Upper lobe of right lung (tissue), 1 donor: ENCODE data around the gene FOSL2. TPM values are rescaled to one million over a fixed set of nuclear protein-coding genes. Genes with fewer than 3 reads are reported as not detected.

Source experiments
- ATAC-seq: fragments of 200-7000 bp; cut with Tn5 transposase; one replicate; pipeline ENCODE4 v1.9.1; 2020; ENCODE audit warnings: mild to moderate bottlenecking, moderate library complexity
- DNase-seq: peaks from one replicate; pipeline ENCODE4 v3.0.0-alpha.2; 2020
- H3K27ac ChIP-seq: fragments of 200-600 bp; one replicate; pipeline ENCODE4 v1.8.0; 2022
- H3K27me3 ChIP-seq: fragments of 200-600 bp; one replicate; pipeline ENCODE4 v1.8.0; 2022; ENCODE audit warnings: mild to moderate bottlenecking
- H3K36me3 ChIP-seq: fragments of 200-600 bp; one replicate; pipeline ENCODE4 v1.8.0; 2022
- H3K4me1 ChIP-seq: fragments of 200-600 bp; one replicate; pipeline ENCODE4 v1.8.0; 2022
- H3K4me3 ChIP-seq: fragments of 200-600 bp; one replicate; pipeline ENCODE4 v1.8.0; 2022; ENCODE audit warnings: mild to moderate bottlenecking
- H3K9me3 ChIP-seq: fragments of 200-600 bp; one replicate; pipeline ENCODE4 v1.8.0; 2022
- intact Hi-C: fragments of 100-400 bp; cut with DNase I; formaldehyde crosslinking; loops from one replicate; pipeline ENCODE4 v1.11.0; 2022
- total RNA-seq: library from RNA; stranded (reverse); fragmentation: NEBNext Ultra II Directional; extraction: Animal tissue kit (Norgen Biotek cat#: 25700); gene quantifications from one replicate; pipeline ENCODE4 v1.2.1, GENCODE V29; 2021
- TF ChIP-seq, protein P1 (sequence below): fragments of 200-600 bp; IDR thresholded peaks from one replicate; pipeline ENCODE4 v1.8.0; 2022; ENCODE audit warnings: antibody characterized with exemption
- donor health status: DM: no; HTN: yes; CAD: no; lungs with severe emphysema.

Gene FOSL2
- total RNA-seq, 1 donor from 2014 or later = 123 TPM

DNA sequence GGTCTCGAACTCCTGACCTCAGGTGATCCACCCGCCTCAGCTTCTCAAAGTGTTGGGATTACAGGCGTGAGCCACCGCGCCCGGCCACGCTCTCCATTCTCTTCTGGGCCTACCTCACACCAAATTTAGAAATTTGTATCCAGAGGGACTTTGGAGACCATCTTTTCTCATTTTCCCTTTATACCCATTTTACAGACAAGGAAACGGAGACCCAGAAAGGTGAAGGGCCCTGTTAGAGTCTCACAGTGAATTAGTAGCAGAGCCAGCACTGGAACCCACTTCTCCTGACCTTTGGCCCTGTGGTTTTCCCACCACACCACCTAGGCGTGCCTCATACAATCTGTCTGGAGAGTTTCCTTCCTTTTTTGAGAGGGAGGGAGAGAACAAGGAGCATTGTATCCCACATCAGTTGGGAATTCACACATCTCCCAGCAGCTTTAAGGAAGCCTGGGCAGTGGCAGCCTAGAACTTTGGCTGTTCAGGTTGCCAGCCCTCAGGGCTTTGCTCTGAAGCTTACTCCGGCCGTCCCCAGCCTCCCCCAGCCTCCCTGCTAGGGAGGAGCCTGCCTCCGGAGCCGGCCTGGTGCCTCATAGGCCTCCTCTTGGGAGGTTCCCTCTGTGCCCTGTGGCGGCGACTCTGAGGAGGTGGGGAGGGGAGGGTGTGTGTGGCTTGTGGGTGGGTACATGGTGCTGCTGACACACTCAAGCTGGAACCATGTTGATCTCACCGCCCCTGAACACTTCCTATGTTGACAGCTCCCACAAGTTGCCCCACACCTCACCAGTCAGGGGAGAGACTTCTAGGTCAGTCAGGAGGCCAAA, 13.8 kb downstream of the FOSL2 start:
- Histone ChIP-seq H3K4me3 (no peak overlapping the region), H3K9me3 (no peaks in the 10 kb centered on the region), H3K36me3 (peaks cover 97% of the 10 kb centered on the region), H3K27ac (peak overlapping the region; percentile 66), H3K27me3 (no peaks in the 10 kb centered on the region), H3K4me1 (peaks cover 75% of the 10 kb centered on the region)
- ATAC-seq (peak; percentile 89), DNase-seq (peak; percentile 87)
- intact Hi-C loops = no loop called here
- TF ChIP-seq, protein P1, sequence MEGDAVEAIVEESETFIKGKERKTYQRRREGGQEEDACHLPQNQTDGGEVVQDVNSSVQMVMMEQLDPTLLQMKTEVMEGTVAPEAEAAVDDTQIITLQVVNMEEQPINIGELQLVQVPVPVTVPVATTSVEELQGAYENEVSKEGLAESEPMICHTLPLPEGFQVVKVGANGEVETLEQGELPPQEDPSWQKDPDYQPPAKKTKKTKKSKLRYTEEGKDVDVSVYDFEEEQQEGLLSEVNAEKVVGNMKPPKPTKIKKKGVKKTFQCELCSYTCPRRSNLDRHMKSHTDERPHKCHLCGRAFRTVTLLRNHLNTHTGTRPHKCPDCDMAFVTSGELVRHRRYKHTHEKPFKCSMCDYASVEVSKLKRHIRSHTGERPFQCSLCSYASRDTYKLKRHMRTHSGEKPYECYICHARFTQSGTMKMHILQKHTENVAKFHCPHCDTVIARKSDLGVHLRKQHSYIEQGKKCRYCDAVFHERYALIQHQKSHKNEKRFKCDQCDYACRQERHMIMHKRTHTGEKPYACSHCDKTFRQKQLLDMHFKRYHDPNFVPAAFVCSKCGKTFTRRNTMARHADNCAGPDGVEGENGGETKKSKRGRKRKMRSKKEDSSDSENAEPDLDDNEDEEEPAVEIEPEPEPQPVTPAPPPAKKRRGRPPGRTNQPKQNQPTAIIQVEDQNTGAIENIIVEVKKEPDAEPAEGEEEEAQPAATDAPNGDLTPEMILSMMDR = no peak

DNA sequence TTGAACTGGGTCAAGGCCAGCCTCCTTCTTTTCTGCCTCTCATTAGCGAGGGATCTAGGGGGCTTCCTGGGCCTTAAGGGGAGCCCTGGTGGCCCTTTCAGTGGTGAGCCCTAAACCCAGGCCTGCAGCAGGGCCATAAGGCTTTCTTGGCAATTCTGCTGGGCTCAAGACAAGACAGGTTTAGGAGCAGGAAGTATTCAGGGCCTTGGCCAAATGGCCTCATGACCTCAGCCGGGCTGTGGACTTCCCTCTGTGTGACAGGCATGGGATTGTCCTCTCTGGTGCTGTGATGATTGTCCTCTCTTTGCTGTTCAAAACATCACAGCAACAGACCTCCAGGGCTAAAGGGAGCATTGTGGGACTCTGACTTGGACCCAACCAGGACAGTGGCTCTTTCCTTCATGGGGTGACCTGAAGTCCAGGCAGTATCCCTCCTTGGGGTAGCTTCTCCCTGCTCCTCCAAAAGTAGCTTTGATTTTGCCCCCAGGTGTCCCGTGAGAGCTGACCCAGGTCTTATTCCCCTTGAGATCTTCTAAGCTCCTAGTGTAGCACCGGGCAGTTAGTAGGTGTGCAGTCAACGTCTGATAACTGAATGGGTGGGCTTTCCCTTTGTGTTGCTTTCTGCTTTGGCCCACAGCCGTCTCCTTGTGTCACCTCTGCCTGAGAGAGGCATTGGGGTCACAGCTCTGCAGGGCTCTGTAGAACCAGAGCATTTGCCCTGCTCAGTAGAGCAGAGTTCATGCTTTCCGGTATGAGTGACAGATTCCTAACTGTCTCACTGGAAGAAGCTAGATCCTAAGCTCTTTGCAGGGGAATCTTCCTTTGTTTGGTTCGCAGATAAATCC, 14.7 kb downstream of the FOSL2 start:
- Histone ChIP-seq H3K27ac (peak overlapping the region; percentile 66), H3K27me3 (no peaks in the 10 kb centered on the region), H3K36me3 (peaks cover 98% of the 10 kb centered on the region), H3K4me1 (peaks cover 66% of the 10 kb centered on the region), H3K9me3 (no peaks in the 10 kb centered on the region), H3K4me3 (no peak overlapping the region)
- DNase-seq (peak; percentile 23), ATAC-seq (peak; percentile 45)
- intact Hi-C loops = no loop called here
- TF ChIP-seq, protein P1 = no peak

DNA sequence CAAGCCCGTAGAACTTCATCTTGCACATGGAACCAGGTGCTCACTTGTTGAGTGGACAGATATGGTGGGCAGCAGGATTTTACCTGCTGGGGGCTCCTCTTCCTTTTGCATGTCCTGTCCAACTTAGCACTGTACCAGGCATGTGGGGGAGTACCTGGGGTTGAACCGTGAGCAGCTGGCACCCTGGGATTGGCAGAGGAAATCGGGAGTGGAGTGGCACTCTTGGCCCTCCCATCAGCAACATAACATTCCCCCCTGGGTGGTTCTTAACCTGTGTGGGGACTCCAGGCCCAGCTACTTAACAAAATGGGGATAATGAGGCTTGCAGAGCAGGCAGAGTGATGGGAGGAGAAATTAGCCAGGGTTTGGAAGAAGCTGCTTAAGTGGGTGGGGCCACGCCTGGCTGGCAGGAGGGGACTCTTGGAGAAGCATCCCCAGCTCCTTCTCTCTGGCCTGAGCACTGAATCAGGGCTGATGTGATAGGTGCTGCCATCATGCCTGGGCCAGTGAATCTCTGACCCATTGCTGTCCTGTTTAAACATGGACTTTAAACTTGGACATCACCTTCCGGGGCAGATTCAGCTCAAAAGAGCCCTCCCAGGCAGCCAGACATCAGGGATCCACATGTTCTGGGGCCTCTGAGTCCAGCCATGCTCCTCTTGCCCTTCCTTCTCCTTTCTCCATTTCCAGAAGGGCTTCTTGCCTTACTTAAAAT, 15.5 kb downstream of the FOSL2 start:
- H3K4me3 ChIP-seq = no peak overlapping the region
- H3K36me3 ChIP-seq = peaks cover 100% of the 10 kb centered on the region
- intact Hi-C loops = no loop called here
- no peaks in the 10 kb centered on the region for H3K27me3 ChIP-seq
- peak overlapping the region; percentile 66 for H3K27ac ChIP-seq
- DNase-seq (peak; percentile 8), ATAC-seq (no peak)
- H3K4me1 ChIP-seq = peaks cover 60% of the 10 kb centered on the region
- TF ChIP-seq, protein P1 = no peak
- H3K9me3 ChIP-seq = no peaks in the 10 kb centered on the region

DNA sequence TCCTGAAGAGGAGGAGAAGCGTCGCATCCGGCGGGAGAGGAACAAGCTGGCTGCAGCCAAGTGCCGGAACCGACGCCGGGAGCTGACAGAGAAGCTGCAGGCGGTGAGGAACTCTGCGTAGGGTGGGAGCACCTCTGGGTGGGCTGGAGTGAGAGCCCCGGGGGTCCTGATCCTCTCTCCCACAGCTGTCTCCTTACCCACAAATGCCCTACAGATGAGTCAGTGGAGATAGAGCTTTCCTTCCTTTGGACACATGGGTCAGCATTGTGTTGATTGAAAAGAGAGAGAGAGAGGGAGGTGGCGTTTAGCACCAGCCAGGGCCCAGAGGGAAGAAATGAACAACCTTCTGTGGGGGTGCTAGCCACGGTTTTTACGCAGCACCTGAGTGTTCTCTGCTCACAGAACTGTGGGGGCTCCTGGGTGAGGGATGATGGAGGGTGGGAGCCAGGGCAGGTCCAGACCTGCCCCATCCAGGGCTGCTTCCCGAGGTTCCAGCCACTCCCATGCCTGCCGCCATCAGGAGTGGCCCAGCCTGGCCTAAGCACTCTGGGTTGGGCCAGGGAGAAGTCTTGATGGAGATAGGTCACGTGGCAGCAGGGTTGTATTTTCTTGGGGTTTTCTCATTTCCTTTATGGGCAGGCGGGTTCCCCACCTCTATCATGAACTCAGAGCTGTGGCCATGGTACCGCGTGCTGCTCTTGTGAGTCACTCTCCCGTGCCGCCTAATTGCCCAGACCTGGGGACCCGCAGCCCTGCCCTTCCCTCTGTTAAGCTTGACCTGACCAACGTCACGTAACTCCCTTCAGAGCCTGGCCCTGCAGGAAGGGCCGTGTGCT, 16.3 kb downstream of the FOSL2 start:
- intact Hi-C loops = no loop called here
- Histone ChIP-seq H3K27me3 (no peaks in the 10 kb centered on the region), H3K4me3 (no peak overlapping the region), H3K4me1 (peaks cover 62% of the 10 kb centered on the region), H3K9me3 (no peaks in the 10 kb centered on the region), H3K36me3 (peaks cover 100% of the 10 kb centered on the region), H3K27ac (peak overlapping the region; percentile 14)
- TF ChIP-seq, protein P1 = no peak
- DNase-seq = peak; percentile 74
- peak; percentile 41 for ATAC-seq
